ENCODE measurements around the gene CWC27.

Gene CWC27

GRCh38 chr5:64788156-64788555 is 19.4 kb downstream of the CWC27 start:
- Histone ChIP-seq H3K4me2 (no peak overlapping the region), H3K36me3 (ENCODE audit: insufficient read depth) (no peaks in the 10 kb centered on the region), H3K4me1 (ENCODE audit: low read depth, poor library complexity, severe bottlenecking) (peaks cover 12% of the 10 kb centered on the region), H3K4me3 (IDR thresholded peaks at IDR 0.05; ENCODE audit: insufficient read depth, low read depth, low read length) (no peak overlapping the region), H3K27ac (no peak overlapping the region), H2AFZ (ENCODE audit: low read depth) (no peak overlapping the region), H3K79me2 (ENCODE audit: insufficient read depth, low read depth) (no peaks in the 10 kb centered on the region), H4K20me1 (ENCODE audit: insufficient read depth) (no peaks in the 10 kb centered on the region), H3K27me3 (ENCODE audit: insufficient read depth, low read depth) (no peaks in the 10 kb centered on the region), H3K9ac (no peak overlapping the region)
- no peak for TF ChIP-seq CTCF (conservative IDR thresholded peaks at IDR 0.05; ENCODE audit: low read depth, low read length)

GRCh38 chr5:64789457-64789856 is 20.7 kb downstream of the CWC27 start:
- Histone ChIP-seq H2AFZ (ENCODE audit: low read depth) (no peak overlapping the region), H3K9ac (no peak overlapping the region), H3K4me2 (no peak overlapping the region), H3K79me2 (ENCODE audit: insufficient read depth, low read depth) (no peaks in the 10 kb centered on the region), H4K20me1 (ENCODE audit: insufficient read depth) (no peaks in the 10 kb centered on the region), H3K27me3 (ENCODE audit: insufficient read depth, low read depth) (no peaks in the 10 kb centered on the region), H3K36me3 (ENCODE audit: insufficient read depth) (no peaks in the 10 kb centered on the region), H3K4me1 (ENCODE audit: low read depth, poor library complexity, severe bottlenecking) (peaks cover 12% of the 10 kb centered on the region), H3K4me3 (IDR thresholded peaks at IDR 0.05; ENCODE audit: insufficient read depth, low read depth, low read length) (no peak overlapping the region), H3K27ac (no peak overlapping the region)
- no peak for TF ChIP-seq CTCF (conservative IDR thresholded peaks at IDR 0.05; ENCODE audit: low read depth, low read length)

- Histone ChIP-seq H3K4me1 (ENCODE audit: low read depth, poor library complexity, severe bottlenecking) (peaks cover 12% of the 10 kb centered on the region), H2AFZ (ENCODE audit: low read depth) (no peak overlapping the region), H3K4me3 (IDR thresholded peaks at IDR 0.05; ENCODE audit: insufficient read depth, low read depth, low read length) (no peak overlapping the region), H3K4me2 (no peak overlapping the region), H3K27ac (no peak overlapping the region), H4K20me1 (ENCODE audit: insufficient read depth) (no peaks in the 10 kb centered on the region), H3K36me3 (ENCODE audit: insufficient read depth) (no peaks in the 10 kb centered on the region), H3K79me2 (ENCODE audit: insufficient read depth, low read depth) (no peaks in the 10 kb centered on the region), H3K27me3 (ENCODE audit: insufficient read depth, low read depth) (no peaks in the 10 kb centered on the region), H3K9ac (no peak overlapping the region)
- no peak for TF ChIP-seq CTCF (conservative IDR thresholded peaks at IDR 0.05; ENCODE audit: low read depth, low read length)
Measured at GRCh38 chr5:64790210-64790609, 21.5 kb downstream of the CWC27 start.

DNA sequence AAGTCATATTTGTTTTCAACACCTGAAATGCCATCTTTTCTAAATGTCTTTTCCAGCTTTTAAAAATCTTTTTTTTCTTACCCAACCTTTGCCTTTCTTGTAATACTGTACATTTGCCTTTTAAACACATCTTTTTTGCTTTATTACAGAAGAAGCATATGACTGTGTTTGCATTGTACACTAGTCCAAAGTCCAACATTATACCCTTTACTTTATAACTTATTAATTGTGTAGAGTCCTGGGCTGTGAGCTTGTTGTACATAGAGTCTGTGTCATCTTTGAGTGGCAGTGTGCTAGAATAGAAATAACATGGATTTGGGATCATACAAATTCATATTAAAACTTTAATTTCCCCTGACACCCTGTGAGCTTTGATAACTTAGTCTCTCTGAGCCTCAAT is 23.7 kb downstream of the CWC27 start:
- Histone ChIP-seq H3K4me3 (IDR thresholded peaks at IDR 0.05; ENCODE audit: insufficient read depth, low read depth, low read length) (no peak overlapping the region), H3K27ac (no peak overlapping the region), H3K4me2 (no peak overlapping the region), H3K36me3 (ENCODE audit: insufficient read depth) (no peaks in the 10 kb centered on the region), H3K79me2 (ENCODE audit: insufficient read depth, low read depth) (no peaks in the 10 kb centered on the region), H3K27me3 (ENCODE audit: insufficient read depth, low read depth) (no peaks in the 10 kb centered on the region), H3K9ac (no peak overlapping the region), H2AFZ (ENCODE audit: low read depth) (no peak overlapping the region), H3K4me1 (ENCODE audit: low read depth, poor library complexity, severe bottlenecking) (peaks cover 12% of the 10 kb centered on the region), H4K20me1 (ENCODE audit: insufficient read depth) (no peaks in the 10 kb centered on the region)
- TF ChIP-seq CTCF (conservative IDR thresholded peaks at IDR 0.05; ENCODE audit: low read depth, low read length): no peak
